OCI-LY7 (cell line): ENCODE measurements around the gene KIF5A. TPM values are rescaled to one million over a fixed set of nuclear protein-coding genes. Genes with fewer than 3 reads are reported as not detected.

Experiments used
- BruUV-seq: library from RNA; stranded (reverse); fragments of 400-500 nt; replicated peaks from 2 replicates; lab custom pipeline; 2021; lab: Mats Ljungman, UMichigan
- CTCF ChIA-PET: fragments of 300-600 bp; sonication (Branson Sonifier 250); formaldehyde crosslinking; loops from one replicate; lab custom pipeline; 2022; ENCODE audit warnings: antibody characterized with exemption; ENCODE audit not compliant: unreplicated experiment; lab: Charles Lee
- POLR2A ChIA-PET: fragments of 300-600 bp; sonication (Branson Sonifier 250); formaldehyde crosslinking; loops from one replicate; lab custom pipeline; 2022; ENCODE audit warnings: antibody characterized with exemption; lab: Charles Lee
- DNase-seq: peaks from one replicate; pipeline ENCODE4 v3.0.0-alpha.2; 2015; ENCODE audit warnings: low spot score
- H2AFZ ChIP-seq: fragments of 200-600 bp; sonication (generic), shearing (Covaris generic); 2 replicates; pipeline ENCODE4 v1.6.1; 2014; ENCODE audit warnings: mild to moderate bottlenecking, antibody characterized with exemption, low read length, moderate library complexity
- H3K27ac ChIP-seq: fragments of 200-600 bp; sonication (generic); 2 replicates; pipeline ENCODE4 v1.5.1; 2014; ENCODE audit warnings: mixed run types, low read depth, mild to moderate bottlenecking, moderate library complexity, low read length, inconsistent platforms; ENCODE audit not compliant: poor library complexity, severe bottlenecking
- H3K36me3 ChIP-seq: fragments of 200-600 bp; sonication (generic); 2 replicates; pipeline ENCODE4 v1.6.1; 2014; ENCODE audit warnings: mild to moderate bottlenecking, antibody characterized with exemption, low read length, moderate library complexity, mixed read lengths; ENCODE audit not compliant: insufficient read depth
- H3K4me1 ChIP-seq: fragments of 200-600 bp; sonication (generic); 2 replicates; pipeline ENCODE4 v1.5.1; 2014; ENCODE audit warnings: mild to moderate bottlenecking, low read length; ENCODE audit not compliant: insufficient read depth, poor library complexity, severe bottlenecking
- H3K4me2 ChIP-seq: fragments of 200-600 bp; sonication (generic); 2 replicates; pipeline ENCODE4 v1.6.1; 2014; ENCODE audit warnings: mild to moderate bottlenecking, low read length
- H3K4me3 ChIP-seq: fragments of 200-600 bp; sonication (generic); 2 replicates; pipeline ENCODE4 v1.5.1; 2014; ENCODE audit warnings: mild to moderate bottlenecking, low read depth, low read length; ENCODE audit not compliant: poor library complexity, severe bottlenecking
- H3K79me2 ChIP-seq: fragments of 200-600 bp; sonication (generic); 2 replicates; pipeline ENCODE4 v1.6.1; 2016; ENCODE audit warnings: low read depth, mild to moderate bottlenecking, low read length, moderate library complexity, mixed read lengths; ENCODE audit not compliant: insufficient read depth
- H3K9me2 ChIP-seq: fragments of 200-600 bp; sonication (generic); 2 replicates; pipeline ENCODE4 v1.6.1; 2016; ENCODE audit warnings: mild to moderate bottlenecking, low read length, mixed read lengths; ENCODE audit not compliant: insufficient read depth
- H3K9me3 ChIP-seq: fragments of 200-600 bp; sonication (generic); 2 replicates; pipeline ENCODE4 v1.6.1; 2014; ENCODE audit warnings: mild to moderate bottlenecking, mixed run types, low read length, mixed read lengths
- H4K20me1 ChIP-seq: fragments of 200-600 bp; sonication (generic); 2 replicates; pipeline ENCODE4 v1.6.1; 2014; ENCODE audit warnings: mild to moderate bottlenecking, antibody characterized with exemption, low read length, moderate library complexity, mixed read lengths; ENCODE audit not compliant: insufficient read depth
- CTCF ChIP-seq: fragments of 200-600 bp; sonication (generic); conservative IDR thresholded peaks from 2 replicates; pipeline ENCODE4 v1.5.1; 2014; ENCODE audit warnings: mild to moderate bottlenecking, antibody characterized with exemption, low read length, moderate library complexity, mixed read lengths
- EZH2phosphoT487 ChIP-seq: fragments of 200-600 bp; sonication (generic); IDR thresholded peaks from 2 replicates; pipeline ENCODE4 v1.6.1; 2018; ENCODE audit warnings: low read depth, borderline replicate concordance, mild to moderate bottlenecking, mixed run types, antibody characterized with exemption, low read length, moderate library complexity, mixed read lengths
- intact Hi-C: fragments of 100-400 bp; cut with micrococcal nuclease; formaldehyde crosslinking; loops from one replicate; pipeline ENCODE4 v1.10.0; 2022; ENCODE audit not compliant: unreplicated experiment
- total RNA-seq, 2 experiments: library from RNA; depleted of rRNA in 1 of 2; stranded (reverse); fragments of >200 nt in 1 of 2; shearing (Covaris generic) in 1 of 2; gene quantifications; 2 replicates each; pipeline ENCODE4 v1.2.3, GENCODE V29; 2014 to 2022

KIF5A gene
- total RNA-seq, 2 experiments from 2014 or later: 0.09 to 1.6 TPM

- no peak overlapping the region for H2AFZ ChIP-seq
- no peak overlapping the region for H3K4me3 ChIP-seq
- H3K4me1 ChIP-seq: peaks cover 5% of the 10 kb centered on the region
- no peak for DNase-seq
- intact Hi-C loops: no loop called here
- ChIA-PET CTCF (interaction anchor here (0.5 to 0.6 kb wide), 2 partner anchors 11 to 1546 kb away, joined by 3 read pairs; partner anchors contain the start of gene MBD6), POLR2A (interaction anchor here (0.6 to 2.6 kb wide), 2 partner anchors 10 to 124 kb away, joined by 3 to 17 read pairs; no protein-coding TSS in a partner anchor)
- H3K79me2 ChIP-seq: no peaks in the 10 kb centered on the region
- no peak overlapping the region for H3K27ac ChIP-seq
- H3K4me2 ChIP-seq: no peak overlapping the region
- BruUV-seq: no TSS peak
- H3K9me3 ChIP-seq: no peaks in the 10 kb centered on the region
- TF ChIP-seq EZH2phosphoT487 (no peak), CTCF (no peak)
- H3K36me3 ChIP-seq: peaks cover 87% of the 10 kb centered on the region
- no peaks in the 10 kb centered on the region for H3K9me2 ChIP-seq
- no peaks in the 10 kb centered on the region for H4K20me1 ChIP-seq
Measured at GRCh38 chr12:57534250-57534649, 15.6 kb upstream of the KIF5A start.

- intact Hi-C loops: no loop called here
- POLR2A ChIA-PET: interaction anchor here (0.6 kb wide), 1 partner anchor 123 kb away, joined by 3 read pairs; no protein-coding TSS in a partner anchor
Measured at GRCh38 chr12:57534991-57535543, 14.8 kb upstream of the KIF5A start.

More at GRCh38 chr12:57534991-57535543, 14.8 kb upstream of the KIF5A start:
- peaks cover 85% of the 10 kb centered on the region for H3K36me3 ChIP-seq
- no peak overlapping the region for H3K4me3 ChIP-seq
- H3K4me2 ChIP-seq: no peak overlapping the region
- no peaks in the 10 kb centered on the region for H4K20me1 ChIP-seq
- no peak for DNase-seq
- peaks cover 6% of the 10 kb centered on the region for H3K4me1 ChIP-seq
- H3K9me2 ChIP-seq: no peaks in the 10 kb centered on the region
- BruUV-seq: no TSS peak
- no peak overlapping the region for H3K27ac ChIP-seq
- CTCF ChIA-PET: no interaction called here
- H3K9me3 ChIP-seq: no peaks in the 10 kb centered on the region
- TF ChIP-seq EZH2phosphoT487 (no peak), CTCF (no peak)
- no peaks in the 10 kb centered on the region for H3K79me2 ChIP-seq
- H2AFZ ChIP-seq: no peak overlapping the region
